ENCODE data around the gene PHTF2.

GRCh38 chr7:77825131-77825530 is 26.6 kb downstream of the PHTF2 start:
- TF ChIP-seq CTCF (conservative IDR thresholded peaks at IDR 0.05; ENCODE audit: low read depth, low read length) (no peak), NFE2L2 (IDR thresholded peaks at IDR 0.05; ENCODE audit: low read depth, low read length) (no peak), POLR2A (IDR thresholded peaks at IDR 0.05; ENCODE audit: low read depth, low read length) (no peak), USF2 (IDR thresholded peaks at IDR 0.05; ENCODE audit: low read depth, low read length) (no peak), CEBPB (IDR thresholded peaks at IDR 0.05; ENCODE audit: low read depth, low read length) (no peak), SMC3 (IDR thresholded peaks at IDR 0.05; ENCODE audit: low read depth, low read length) (no peak)

Measured in IMR-90 (cell line).